Activated effector memory CD4-positive, alpha-beta T cell treated with Interleukin-2 at 50 U/mL for 16 hours (primary cell): ENCODE measurements around the gene SRR.
A peak's percentile ranks its signal among the peaks of the same experiment; 100 is the strongest.
"Not testable (repeated sequence)": the region's sequence is repeated elsewhere in the genome, so short reads cannot be mapped to it uniquely, and the experiment has no call there.

Source experiments
- DNase-seq: peaks from one replicate; pipeline ENCODE4 v3.0.0-alpha.2; 2020

Gene SRR

DNA sequence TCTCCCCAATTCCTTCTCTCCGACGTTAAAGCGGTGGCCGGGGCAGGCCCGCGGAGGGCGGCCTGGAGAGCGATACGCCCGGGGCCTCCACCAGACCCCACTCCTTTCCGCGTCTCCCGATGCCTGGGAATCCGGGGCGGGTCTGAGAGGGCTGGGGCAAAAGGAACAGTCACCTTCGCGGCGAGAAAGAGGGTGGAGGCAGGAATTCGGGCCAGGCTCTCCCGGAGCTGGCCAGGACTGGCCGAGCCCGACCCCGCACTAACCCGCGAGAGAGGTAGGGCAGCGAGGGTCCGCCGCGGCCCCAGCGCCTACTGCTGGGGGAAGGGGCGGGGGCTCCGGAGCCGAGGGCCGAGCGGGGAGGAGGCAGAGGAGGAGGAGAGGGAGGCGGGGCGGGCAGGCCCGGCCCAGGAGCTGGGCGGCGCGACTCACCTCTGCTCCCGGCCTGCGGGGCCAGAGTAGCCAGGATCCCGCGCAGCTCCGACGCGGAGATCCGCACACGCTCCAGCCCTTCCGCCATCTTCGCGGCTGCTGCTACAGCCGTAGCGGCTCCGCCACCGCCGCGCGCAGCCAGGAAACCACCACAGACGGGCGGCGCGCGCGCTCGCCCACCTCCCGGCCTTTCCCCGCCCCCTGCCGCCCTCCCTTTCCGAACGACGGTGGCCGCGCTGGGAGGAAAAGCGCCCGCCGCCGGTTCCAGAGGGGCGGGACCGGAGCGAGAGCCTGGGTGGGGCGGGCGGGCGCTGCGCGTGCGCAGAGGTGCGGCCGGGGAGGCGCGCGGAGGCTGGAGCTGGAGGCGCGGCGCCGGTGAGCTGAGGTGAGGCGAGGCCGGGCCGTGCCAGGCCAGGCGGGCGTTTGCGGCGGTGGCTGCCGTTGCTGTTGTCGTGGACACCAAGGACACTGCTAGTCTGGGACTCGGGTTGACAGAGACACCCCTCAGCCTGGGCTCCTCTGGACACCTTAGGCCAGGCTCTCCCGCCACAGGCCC, at the start of gene SRR, which contains the start of gene SMG6:
TSS of gene SRR (plus strand) at position 747 of the 985 bp plus-strand sequence. CDS start 11,611 bp downstream, outside the sequence.
TSS of gene SMG6 (minus strand) at position 582 of the 985 bp plus-strand sequence. CDS start at position 517, 65 bp downstream.
- DNase-seq: peak; percentile 95

DNA sequence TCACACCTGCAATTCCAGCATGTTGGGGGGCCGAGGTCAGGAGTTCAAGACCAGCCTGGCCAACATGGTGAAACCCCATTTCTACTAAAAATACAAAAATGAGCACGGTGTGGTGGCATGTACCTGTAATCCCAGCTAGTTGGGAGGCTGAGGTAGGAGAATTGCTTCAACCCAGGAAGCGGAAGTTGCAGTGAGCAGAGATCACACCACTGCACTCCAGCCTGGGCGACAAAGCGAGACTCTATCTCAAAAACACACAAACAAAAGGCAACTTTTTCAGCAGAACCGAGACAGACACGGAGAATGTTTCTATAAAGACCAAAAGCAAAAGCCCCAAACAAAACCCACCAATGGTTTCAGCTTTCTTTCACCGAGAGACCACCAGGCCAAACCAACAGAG, 44.9 kb upstream of the SRR start:
- DNase-seq: not testable (repeated sequence)

- peak; percentile 37 for DNase-seq
Measured at GRCh38 chr17:2259769-2260536, 43.8 kb upstream of the SRR start.

GRCh38 chr17:2262135-2262587, 41.6 kb upstream of the SRR start:
- no peak for DNase-seq

GRCh38 chr17:2263183-2264066, 40.3 kb upstream of the SRR start:
- no peak for DNase-seq

DNA sequence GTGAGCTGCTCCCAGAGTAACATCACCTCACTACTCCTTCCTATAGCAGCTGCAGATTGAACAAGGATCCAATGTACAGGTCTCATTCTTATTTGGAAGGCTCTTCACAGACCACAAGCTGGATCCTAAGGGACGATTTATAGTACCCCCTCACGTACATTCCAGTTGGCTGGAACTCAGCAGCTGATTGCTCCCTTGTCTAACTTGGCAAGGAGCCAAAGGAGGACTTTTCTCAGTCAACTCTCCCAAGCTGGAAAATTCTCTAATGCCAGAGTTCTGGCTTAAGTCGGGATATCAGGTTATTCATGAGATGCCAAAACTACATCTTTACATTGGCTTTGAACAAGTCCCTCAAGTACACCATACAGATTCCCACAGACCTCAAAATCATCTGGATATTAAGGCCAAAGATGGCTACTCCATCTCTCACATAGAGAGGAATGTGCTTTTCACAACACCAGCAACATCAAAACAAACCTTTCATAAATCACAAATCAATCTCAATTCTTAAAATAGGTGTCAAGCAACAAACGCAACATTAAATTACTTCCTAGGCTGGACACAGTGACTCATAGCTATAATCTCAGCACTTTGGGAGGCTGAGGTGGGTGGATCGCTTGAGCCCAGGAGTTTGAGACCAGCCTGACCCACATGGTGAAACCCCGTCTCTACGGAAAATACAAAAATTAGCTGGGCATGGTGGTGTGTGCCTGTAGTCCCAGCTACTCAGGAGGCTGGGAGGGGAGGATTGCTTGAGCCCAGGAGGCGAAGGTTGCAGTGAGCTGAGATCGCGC, 39.5 kb upstream of the SRR start:
- no peak for DNase-seq

GRCh38 chr17:2265166-2265565, 38.6 kb upstream of the SRR start:
- DNase-seq: not testable (repeated sequence)

- DNase-seq: peak; percentile 75
Measured at GRCh38 chr17:2266045-2266864, 37.5 kb upstream of the SRR start.

DNA sequence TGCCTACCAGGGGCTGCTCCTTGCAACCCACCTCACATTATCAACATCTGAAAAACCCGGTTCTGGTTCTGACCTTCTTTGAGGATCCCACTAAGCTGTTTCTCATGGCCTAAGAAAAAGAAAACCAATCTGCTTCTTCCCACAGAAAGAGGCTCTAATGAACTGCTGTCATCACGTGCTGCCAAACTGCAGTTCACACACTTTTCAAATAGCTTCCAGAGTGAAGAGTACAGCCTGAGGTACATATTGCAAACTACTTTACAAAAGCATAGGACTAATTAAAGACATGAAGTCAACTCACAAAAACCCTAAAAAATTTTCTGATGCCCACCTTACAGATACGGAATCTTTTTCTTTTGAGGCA, 36.9 kb upstream of the SRR start:
- no peak for DNase-seq

- no peak for DNase-seq
Measured at GRCh38 chr17:2267354-2267753, 36.4 kb upstream of the SRR start.

- DNase-seq: no peak
Measured at GRCh38 chr17:2271985-2272702, 31.6 kb upstream of the SRR start.

DNA sequence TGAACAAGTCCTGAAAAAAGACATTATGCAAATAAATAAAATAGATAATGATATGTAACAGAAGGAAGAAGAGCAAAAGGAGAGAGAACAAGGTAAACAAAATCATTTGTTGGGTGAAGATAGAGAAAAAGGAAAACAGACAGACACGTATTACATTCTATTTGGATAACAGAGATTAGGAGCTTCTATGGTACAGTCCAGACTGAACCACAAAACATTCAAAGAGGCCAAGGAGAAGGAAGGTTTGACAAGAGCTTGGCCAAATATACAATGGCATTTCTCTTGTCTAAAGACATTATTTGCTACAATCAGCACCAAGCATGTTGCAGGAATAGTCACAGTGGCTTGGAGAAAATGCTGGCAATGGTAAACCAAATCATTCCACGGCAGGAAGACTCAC, 29.3 kb upstream of the SRR start:
- no peak for DNase-seq

DNA sequence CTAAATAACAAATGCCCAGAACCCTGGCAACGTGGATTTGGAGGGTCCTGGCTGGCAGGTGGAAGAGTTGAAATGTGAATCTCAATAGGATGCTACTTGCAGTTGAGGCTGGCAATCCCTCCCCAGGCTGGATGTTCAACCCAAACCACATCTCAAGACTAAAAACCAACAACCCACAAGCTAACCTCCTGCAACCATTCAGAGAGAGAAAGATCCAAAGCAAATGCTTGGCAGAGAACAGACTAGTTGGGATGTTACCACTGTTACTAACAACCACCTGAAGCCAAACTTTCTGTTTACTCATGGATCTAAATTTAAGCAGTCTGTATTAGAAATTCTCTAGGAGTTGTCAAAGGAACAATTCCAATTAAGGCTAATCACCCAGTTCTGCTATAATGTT, 28.0 kb upstream of the SRR start:
- no peak for DNase-seq

DNA sequence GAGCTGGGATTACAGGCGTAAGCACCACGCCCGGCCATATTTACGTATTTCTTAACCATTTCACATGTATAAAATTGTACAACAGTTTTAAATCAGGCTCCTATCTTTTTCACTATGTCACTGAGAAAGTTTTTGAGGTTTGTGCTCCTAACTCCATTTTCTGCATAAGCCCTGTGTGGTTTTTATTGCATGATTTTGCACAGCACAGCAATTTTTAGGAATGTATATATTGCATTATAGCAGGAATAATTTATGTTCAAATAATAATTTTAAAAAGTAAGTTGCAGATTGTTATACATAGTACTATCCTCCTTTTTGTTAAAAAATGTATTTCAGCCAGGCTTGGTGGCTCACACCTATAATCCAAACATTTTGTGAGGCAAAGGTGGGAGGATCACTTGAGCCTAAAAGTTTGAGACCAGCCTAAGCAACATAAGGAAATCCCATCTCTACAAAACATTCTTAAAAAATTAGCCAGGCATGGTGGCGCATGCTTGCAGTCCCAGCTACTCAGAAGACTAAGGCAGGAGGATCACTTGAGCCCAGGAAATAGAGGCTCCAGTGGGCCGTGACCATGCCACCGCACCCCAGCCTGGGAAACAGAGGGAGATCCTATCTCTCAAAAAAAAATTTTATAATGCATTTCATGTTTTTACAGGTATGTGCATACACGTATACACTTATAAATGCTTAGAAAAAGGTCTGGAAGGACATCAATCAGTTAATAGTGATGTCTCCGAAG, 26.1 kb upstream of the SRR start:
- DNase-seq: no peak

DNA sequence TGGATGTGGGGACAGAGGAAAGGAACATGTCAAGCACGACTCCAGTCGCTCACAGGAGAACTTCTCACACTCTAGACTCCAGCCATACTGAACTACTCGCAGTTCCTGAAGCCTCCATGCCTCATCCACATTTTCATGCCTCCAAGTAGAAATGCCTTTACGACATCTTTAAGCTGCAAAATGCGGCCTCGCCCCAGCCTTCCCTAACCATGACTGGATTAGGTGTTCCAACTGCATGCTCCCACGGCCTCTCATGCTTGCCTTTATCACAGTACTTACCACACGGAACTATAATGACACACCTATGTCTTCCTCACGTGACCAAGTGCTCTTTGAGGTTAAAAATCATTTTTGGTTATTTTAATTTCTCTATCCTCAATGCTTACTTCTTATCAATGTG, 24.0 kb upstream of the SRR start:
- no peak for DNase-seq

DNA sequence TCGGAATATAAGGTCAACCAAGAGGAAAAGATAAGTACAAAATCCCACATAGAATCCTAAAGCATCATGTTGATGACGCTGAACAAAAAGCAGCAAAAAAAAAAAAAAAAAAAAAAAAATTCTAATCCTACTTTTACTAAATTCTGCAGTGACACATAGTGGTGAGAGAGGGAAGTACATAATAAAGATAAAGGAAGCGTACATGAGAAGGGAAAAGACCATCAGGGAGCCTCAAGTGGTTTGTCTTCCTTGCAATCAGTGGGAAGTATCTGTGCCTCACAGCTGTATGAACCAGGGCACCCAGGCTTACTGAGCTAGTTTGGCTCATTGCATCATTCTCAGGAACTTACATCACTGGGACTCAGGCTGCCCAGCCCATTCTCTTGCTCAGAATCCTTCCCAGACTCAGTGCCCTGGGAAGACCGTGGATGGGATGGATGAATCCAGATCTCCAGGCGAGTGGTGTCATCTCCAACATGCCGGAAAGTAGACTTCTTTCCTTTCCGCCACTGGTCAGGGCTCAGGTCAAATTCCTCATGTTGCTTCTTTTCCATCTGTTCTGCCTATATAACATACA, 21.4 kb upstream of the SRR start:
- no peak for DNase-seq

GRCh38 chr17:2283302-2283701, 20.4 kb upstream of the SRR start:
- no peak for DNase-seq

GRCh38 chr17:2289878-2290478, 13.8 kb upstream of the SRR start:
- DNase-seq: no peak

DNA sequence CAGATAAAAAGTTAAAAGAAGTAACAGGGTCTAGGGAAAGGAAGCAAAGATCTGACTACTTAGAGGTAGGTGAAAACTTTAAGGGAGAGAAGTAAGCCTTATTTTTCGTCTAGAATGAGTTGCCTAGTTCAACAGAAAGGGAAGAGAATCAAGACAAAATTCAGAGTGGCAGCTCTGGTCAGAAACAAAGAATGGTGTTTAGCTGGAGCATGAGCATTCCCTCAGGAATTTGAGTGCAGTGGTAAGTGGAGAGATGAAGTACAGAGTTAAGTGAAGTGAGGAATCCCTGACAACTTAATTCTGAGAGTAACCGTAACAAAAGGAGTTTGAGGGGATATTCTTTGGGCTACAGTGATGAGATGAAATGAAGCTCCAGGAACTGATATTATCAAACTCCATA, 11.7 kb upstream of the SRR start:
- DNase-seq: no peak
